PC-3 (cell line): ENCODE data around the gene AOPEP. TPM values are rescaled to one million over a fixed set of nuclear protein-coding genes. Genes with fewer than 3 reads are reported as not detected.

Source experiments
- ATAC-seq: fragments of 200-7000 bp; cut with Tn5 transposase; 2 replicates; pipeline ENCODE4 v1.9.1; 2020; ENCODE audit warnings: mild to moderate bottlenecking, moderate library complexity
- Bru-seq: library from RNA; stranded (reverse); fragments of 400-500 nt; gene quantifications from one replicate; lab custom pipeline; 2021; lab: Mats Ljungman, UMichigan
- BruChase-seq, 2 experiments: library from RNA; stranded (reverse); fragments of 400-500 nt; gene quantifications; one replicate each; lab custom pipeline; 2021; lab: Mats Ljungman, UMichigan
- BruUV-seq: library from RNA; stranded (reverse); fragments of 400-500 nt; replicated peaks from 2 replicates; lab custom pipeline; 2021; lab: Mats Ljungman, UMichigan
- CTCF ChIA-PET: fragments of 300-600 bp; sonication (Branson Sonifier 250); formaldehyde crosslinking; loops from one replicate; lab custom pipeline; 2022; ENCODE audit warnings: antibody characterized with exemption; lab: Charles Lee
- POLR2A ChIA-PET: fragments of 300-600 bp; sonication (Branson Sonifier 250); formaldehyde crosslinking; loops from one replicate; lab custom pipeline; 2022; ENCODE audit warnings: antibody characterized with exemption; ENCODE audit not compliant: unreplicated experiment; lab: Charles Lee
- DNase-seq: peaks from one replicate; pipeline ENCODE4 v3.0.0-alpha.2; 2015
- H2AFZ ChIP-seq: fragments of 300-600 bp; sonication (generic); 2 replicates; pipeline ENCODE4 v1.6.0; 2016; ENCODE audit warnings: antibody characterized with exemption, low read length
- H3F3A ChIP-seq: fragments of 300-600 bp; sonication (generic); one replicate; pipeline ENCODE4 v1.6.0; 2017; ENCODE audit warnings: antibody characterized with exemption, low read length, control low read depth, mild to moderate bottlenecking; ENCODE audit not compliant: unreplicated experiment
- H3K27ac ChIP-seq: fragments of 300-600 bp; sonication (generic); 2 replicates; pipeline ENCODE4 v1.5.1; 2016; ENCODE audit warnings: mild to moderate bottlenecking, low read length
- H3K27me3 ChIP-seq: fragments of 300-600 bp; sonication (generic); 2 replicates; pipeline ENCODE4 v1.6.1; 2016; ENCODE audit warnings: low read length, mixed read lengths
- H3K36me3 ChIP-seq: fragments of 300-600 bp; sonication (generic); 2 replicates; pipeline ENCODE4 v1.6.1; 2016; ENCODE audit warnings: low read depth, mixed run types, low read length, mixed read lengths
- H3K4me1 ChIP-seq: fragments of 300-600 bp; sonication (generic); 2 replicates; pipeline ENCODE4 v1.5.1; 2016; ENCODE audit warnings: low read length; ENCODE audit not compliant: insufficient read depth
- H3K4me2 ChIP-seq: fragments of 300-600 bp; sonication (generic); 2 replicates; pipeline ENCODE4 v1.6.0; 2016; ENCODE audit warnings: low read length
- H3K4me3 ChIP-seq: fragments of 300-600 bp; sonication (generic); 2 replicates; pipeline ENCODE4 v1.5.1; 2016; ENCODE audit warnings: mild to moderate bottlenecking, low read length, mixed read lengths
- H3K79me2 ChIP-seq: fragments of 300-600 bp; sonication (generic); 2 replicates; pipeline ENCODE4 v1.6.1; 2017; ENCODE audit warnings: low read length, mixed read lengths
- H3K9ac ChIP-seq: fragments of 300-600 bp; sonication (generic); 2 replicates; pipeline ENCODE4 v1.6.0; 2016; ENCODE audit warnings: mild to moderate bottlenecking, low read length
- H3K9me2 ChIP-seq: fragments of 300-600 bp; sonication (generic); replicated peaks from 2 replicates; pipeline ENCODE4 v1.6.1; 2016; ENCODE audit warnings: mixed run types, low read length, mixed read lengths
- H3K9me3 ChIP-seq: fragments of 300-600 bp; sonication (generic); 2 replicates; pipeline ENCODE4 v1.6.1; 2016; ENCODE audit warnings: low read length, mixed read lengths
- H4K20me1 ChIP-seq: fragments of 300-600 bp; sonication (generic); 2 replicates; pipeline ENCODE4 v1.6.1; 2016; ENCODE audit warnings: low read length, mixed read lengths
- CTCF ChIP-seq: fragments of 300-600 bp; sonication (generic); conservative IDR thresholded peaks from 2 replicates; pipeline ENCODE4 v1.5.1; 2017; ENCODE audit warnings: antibody characterized with exemption, low read depth, mild to moderate bottlenecking, low read length
- EZH2 ChIP-seq: fragments of 300-600 bp; sonication (generic); IDR thresholded peaks from one replicate; pipeline ENCODE4 v1.6.1; 2017; ENCODE audit warnings: antibody characterized with exemption, mild to moderate bottlenecking, low read length; ENCODE audit not compliant: unreplicated experiment
- EZH2phosphoT487 ChIP-seq: fragments of 300-600 bp; sonication (generic); IDR thresholded peaks from 2 replicates; pipeline ENCODE4 v1.6.1; 2018; ENCODE audit warnings: mild to moderate bottlenecking, antibody characterized with exemption, low read length, borderline replicate concordance
- intact Hi-C: fragments of 100-400 bp; cut with micrococcal nuclease; formaldehyde crosslinking; loops from 2 replicates; pipeline ENCODE4 v1.9.0; 2023
- long read RNA-seq: library from polyadenylated mRNA; unstranded; transcript quantifications from one replicate; pipeline ENCODE4 v2.0.0, GENCODE V29; 2021; ENCODE audit not compliant: unreplicated experiment
- total RNA-seq: library from RNA; depleted of rRNA; stranded (reverse); fragments of >200 nt; gene quantifications from 2 replicates; pipeline ENCODE4 v1.2.3, GENCODE V29; 2014; rRNA removed

Gene AOPEP, protein sequence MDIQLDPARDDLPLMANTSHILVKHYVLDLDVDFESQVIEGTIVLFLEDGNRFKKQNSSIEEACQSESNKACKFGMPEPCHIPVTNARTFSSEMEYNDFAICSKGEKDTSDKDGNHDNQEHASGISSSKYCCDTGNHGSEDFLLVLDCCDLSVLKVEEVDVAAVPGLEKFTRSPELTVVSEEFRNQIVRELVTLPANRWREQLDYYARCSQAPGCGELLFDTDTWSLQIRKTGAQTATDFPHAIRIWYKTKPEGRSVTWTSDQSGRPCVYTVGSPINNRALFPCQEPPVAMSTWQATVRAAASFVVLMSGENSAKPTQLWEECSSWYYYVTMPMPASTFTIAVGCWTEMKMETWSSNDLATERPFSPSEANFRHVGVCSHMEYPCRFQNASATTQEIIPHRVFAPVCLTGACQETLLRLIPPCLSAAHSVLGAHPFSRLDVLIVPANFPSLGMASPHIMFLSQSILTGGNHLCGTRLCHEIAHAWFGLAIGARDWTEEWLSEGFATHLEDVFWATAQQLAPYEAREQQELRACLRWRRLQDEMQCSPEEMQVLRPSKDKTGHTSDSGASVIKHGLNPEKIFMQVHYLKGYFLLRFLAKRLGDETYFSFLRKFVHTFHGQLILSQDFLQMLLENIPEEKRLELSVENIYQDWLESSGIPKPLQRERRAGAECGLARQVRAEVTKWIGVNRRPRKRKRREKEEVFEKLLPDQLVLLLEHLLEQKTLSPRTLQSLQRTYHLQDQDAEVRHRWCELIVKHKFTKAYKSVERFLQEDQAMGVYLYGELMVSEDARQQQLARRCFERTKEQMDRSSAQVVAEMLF
- total RNA-seq (23.1 and 28.7 TPM in 2 replicates), Bru-seq, nascent RNA (percentile 66 among the genes with signal in this experiment), BruChase-seq, experiment 1, labeled RNA remaining after a 6-hour chase (percentile 53 among the genes with signal in this experiment), BruChase-seq, experiment 2, labeled RNA remaining after a 2-hour chase (percentile 64 among the genes with signal in this experiment)
- long read RNA-seq, transcript C9orf3-213 (6 exons, 478 nt) = major isoform, 5 of 30 reads
- long read RNA-seq, partial matches to known transcripts = 4 of 30 reads
- long read RNA-seq, other reads (novel, unspliced or antisense) = 17 of 30 reads

DNA sequence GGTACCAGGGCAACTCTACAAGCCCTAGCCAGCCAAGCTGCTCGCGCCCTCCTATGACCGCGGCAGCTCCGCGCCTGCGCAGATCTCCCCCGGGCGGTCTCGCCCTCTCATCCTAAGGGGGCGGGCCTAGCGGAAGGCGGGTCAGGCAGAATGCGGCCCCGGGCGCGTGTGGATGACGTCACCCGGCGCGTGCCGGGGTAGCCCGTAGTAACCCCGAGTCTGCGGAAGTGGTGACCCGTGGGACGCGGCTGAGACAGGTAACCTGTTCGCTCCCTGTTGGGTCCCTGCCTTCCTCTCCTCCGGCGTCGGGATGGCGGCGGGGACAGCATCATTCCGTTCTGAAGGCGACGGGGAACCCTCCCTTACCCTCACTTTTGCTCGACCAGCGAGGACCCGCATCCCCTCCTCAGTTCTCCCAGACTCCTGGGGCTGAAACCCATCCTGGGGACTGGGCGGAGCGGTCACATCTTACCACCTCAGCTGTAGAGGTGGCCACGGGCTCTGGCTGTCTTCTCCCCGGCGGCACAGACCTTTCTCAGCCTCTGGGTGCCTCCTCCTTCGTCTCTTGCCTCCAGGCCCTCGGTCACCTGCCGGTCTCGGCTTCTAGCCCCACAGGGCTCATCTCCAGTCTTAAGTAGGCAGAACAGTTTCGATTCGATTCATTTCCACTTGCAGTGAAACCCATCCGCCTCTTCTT is at the start of gene AOPEP:
Gene AOPEP (plus strand): TSS at position 205 of the 697 bp plus-strand sequence. CDS start 33,085 bp downstream, outside the sequence.
- peak within 1 kb of the TSS; percentile 92 for H3K4me2 ChIP-seq
- no peaks in the 10 kb centered on the region for H4K20me1 ChIP-seq
- no peaks in the 10 kb centered on the region for H3F3A ChIP-seq
- ChIA-PET CTCF (interaction anchor here (0.6 to 0.9 kb wide), 2 partner anchors 19 to 45 kb away, joined by 3 to 8 read pairs; no protein-coding TSS in a partner anchor), POLR2A (interaction anchor here (0.6 kb wide), 4 partner anchors 45 to 537 kb away, joined by 3 to 12 read pairs (median 4); no protein-coding TSS in a partner anchor)
- no peaks in the 10 kb centered on the region for H3K27me3 ChIP-seq
- peak within 1 kb of the TSS; percentile 83 for H3K9ac ChIP-seq
- H3K36me3 ChIP-seq = no peaks in the 10 kb centered on the region
- H3K4me3 ChIP-seq = peak within 1 kb of the TSS; percentile 91
- H3K79me2 ChIP-seq = peaks cover 31% of the 10 kb centered on the region
- H3K9me3 ChIP-seq = no peaks in the 10 kb centered on the region
- TSS peak; percentile 80 for BruUV-seq
- DNase-seq (peak; percentile 94), ATAC-seq (peak; percentile 95)
- no peaks in the 10 kb centered on the region for H3K9me2 ChIP-seq
- peaks cover 8% of the 10 kb centered on the region for H3K4me1 ChIP-seq
- peak within 1 kb of the TSS; percentile 80 for H2AFZ ChIP-seq
- TF ChIP-seq CTCF (no peak), EZH2 (no peak), EZH2phosphoT487 (no peak)
- intact Hi-C loops = loop anchor here (10.0 kb wide), 1 partner anchor 442 kb away; no protein-coding TSS in a partner anchor
- H3K27ac ChIP-seq = peak within 1 kb of the TSS; percentile 35

GRCh38 chr9:94677929-94678328 is 48.6 kb upstream of the AOPEP start:
- Histone ChIP-seq H3K4me3 (no peak overlapping the region), H3K9ac (no peak overlapping the region), H3K4me1 (peaks cover 11% of the 10 kb centered on the region), H3K36me3 (no peaks in the 10 kb centered on the region), H3K27me3 (no peaks in the 10 kb centered on the region), H3K79me2 (no peaks in the 10 kb centered on the region), H3K9me3 (no peaks in the 10 kb centered on the region), H3F3A (no peaks in the 10 kb centered on the region), H3K9me2 (no peaks in the 10 kb centered on the region), H4K20me1 (no peaks in the 10 kb centered on the region), H2AFZ (no peak overlapping the region), H3K4me2 (no peak overlapping the region), H3K27ac (no peak overlapping the region)
- DNase-seq = no peak
- CTCF ChIA-PET = no interaction called here
- intact Hi-C loops = no loop called here
- POLR2A ChIA-PET = interaction anchor here (0.6 kb wide), 1 partner anchor 21 kb away, joined by 3 read pairs; no protein-coding TSS in a partner anchor
- BruUV-seq = no TSS peak
- TF ChIP-seq CTCF (no peak), EZH2phosphoT487 (no peak), EZH2 (no peak)
- 0 out of 2 replicates have a peak, but pooled peaks have one; percentile 19 for ATAC-seq
